HFF-Myc (cell line): ENCODE results near the gene ST3GAL3.

Source experiments
- DNase-seq: peaks from one replicate; pipeline ENCODE4 v3.0.0-alpha.2; 2011; ENCODE audit warnings: low read depth; ENCODE audit errors: extremely low read depth
- H3K4me3 ChIP-seq: replicated peaks from 2 replicates; pipeline ENCODE4 v1.5.1; 2011; ENCODE audit warnings: low read depth, mild to moderate bottlenecking, control low read depth, low read length
- TF ChIP-seq, protein P1 (sequence below): IDR thresholded peaks from 2 replicates; pipeline ENCODE4 v1.5.1; 2012; ENCODE audit warnings: mild to moderate bottlenecking, low read depth, low read length, control low read depth; ENCODE audit errors: missing control alignments

Gene ST3GAL3

GRCh38 chr1:43797891-43798290 lies 90.6 kb downstream of the ST3GAL3 start:
- DNase-seq = no peak
- no peak overlapping the region for H3K4me3 ChIP-seq

DNA sequence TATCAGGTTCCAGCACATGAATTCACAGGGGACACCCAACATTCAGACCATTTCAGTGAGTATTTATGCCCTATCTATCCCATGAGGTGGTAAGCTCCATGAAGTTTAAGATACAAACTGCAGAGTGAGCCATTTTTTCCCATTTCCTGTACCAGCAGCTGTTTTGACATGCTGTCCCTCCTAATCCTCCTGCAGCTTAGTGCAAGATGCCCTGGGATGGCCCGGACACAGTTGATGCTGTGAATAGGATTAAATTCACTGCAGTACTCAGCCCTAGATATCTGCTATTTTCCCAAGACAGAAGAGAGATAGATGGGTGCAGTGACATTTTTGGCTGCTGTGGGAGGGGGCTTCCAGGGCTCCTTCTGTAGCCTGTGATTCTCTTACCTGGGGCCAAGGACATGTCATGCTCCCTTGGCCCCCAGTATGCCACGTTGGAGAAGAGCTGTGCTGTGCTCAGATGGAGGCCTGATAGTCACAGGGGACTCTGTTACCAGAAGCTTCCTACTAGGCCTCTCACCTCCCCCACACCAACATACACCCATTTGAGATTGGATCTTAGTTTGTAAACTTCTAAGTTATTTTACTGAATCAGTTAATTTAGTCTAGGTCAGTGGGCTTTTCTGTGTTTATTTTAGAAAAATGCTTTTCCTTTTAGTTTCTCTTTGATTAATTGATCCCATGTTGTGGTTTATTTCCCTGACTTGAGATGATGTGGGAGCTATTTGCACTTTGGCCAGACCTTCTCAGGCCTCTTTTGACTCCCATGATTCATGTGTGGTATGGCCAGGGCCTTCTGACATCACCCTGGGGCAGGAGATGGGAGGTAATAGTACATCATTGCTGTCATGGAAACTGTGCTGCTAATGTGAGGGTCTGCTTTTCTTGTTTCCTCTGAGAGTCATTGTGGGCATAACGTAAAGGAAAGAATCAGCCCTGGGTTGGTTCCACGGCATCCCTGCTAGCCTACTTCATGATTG lies 92.6 kb downstream of the ST3GAL3 start:
- H3K4me3 ChIP-seq = no peak overlapping the region
- DNase-seq = peak; percentile 63
- TF ChIP-seq, protein P1, sequence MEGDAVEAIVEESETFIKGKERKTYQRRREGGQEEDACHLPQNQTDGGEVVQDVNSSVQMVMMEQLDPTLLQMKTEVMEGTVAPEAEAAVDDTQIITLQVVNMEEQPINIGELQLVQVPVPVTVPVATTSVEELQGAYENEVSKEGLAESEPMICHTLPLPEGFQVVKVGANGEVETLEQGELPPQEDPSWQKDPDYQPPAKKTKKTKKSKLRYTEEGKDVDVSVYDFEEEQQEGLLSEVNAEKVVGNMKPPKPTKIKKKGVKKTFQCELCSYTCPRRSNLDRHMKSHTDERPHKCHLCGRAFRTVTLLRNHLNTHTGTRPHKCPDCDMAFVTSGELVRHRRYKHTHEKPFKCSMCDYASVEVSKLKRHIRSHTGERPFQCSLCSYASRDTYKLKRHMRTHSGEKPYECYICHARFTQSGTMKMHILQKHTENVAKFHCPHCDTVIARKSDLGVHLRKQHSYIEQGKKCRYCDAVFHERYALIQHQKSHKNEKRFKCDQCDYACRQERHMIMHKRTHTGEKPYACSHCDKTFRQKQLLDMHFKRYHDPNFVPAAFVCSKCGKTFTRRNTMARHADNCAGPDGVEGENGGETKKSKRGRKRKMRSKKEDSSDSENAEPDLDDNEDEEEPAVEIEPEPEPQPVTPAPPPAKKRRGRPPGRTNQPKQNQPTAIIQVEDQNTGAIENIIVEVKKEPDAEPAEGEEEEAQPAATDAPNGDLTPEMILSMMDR = no peak

More at GRCh38 chr1:43797891-43798290, 90.6 kb downstream of the ST3GAL3 start:
- TF ChIP-seq, protein P1 = no peak

- DNase-seq = no peak
- H3K4me3 ChIP-seq = no peak overlapping the region
- TF ChIP-seq, protein P1 = no peak
Measured at GRCh38 chr1:43800771-43801170, 93.4 kb downstream of the ST3GAL3 start.

DNA sequence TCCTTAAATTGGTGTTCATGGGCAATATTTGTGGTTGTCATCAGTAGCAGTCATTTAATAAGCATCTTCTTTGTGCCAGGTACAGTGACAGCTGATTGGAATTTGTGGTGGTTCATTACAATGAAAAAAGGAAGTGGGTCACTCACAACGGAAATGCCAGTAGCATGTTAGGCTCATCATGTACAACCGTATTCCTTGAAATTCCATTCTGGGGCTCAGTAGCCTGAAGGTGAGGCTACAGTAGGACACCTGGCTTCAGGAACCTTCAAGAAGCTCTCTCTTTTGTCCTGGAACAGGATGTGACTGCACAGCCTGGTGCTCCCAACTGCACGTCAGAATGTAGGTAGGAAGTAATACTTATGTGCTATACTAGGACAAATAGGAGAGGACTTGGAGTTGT lies 93.9 kb downstream of the ST3GAL3 start:
- H3K4me3 ChIP-seq = no peak overlapping the region
- DNase-seq = no peak
- TF ChIP-seq, protein P1 = no peak

GRCh38 chr1:43802356-43802980 lies 95.1 kb downstream of the ST3GAL3 start:
- H3K4me3 ChIP-seq = no peak overlapping the region
- TF ChIP-seq, protein P1 = no peak
- DNase-seq = no peak

DNA sequence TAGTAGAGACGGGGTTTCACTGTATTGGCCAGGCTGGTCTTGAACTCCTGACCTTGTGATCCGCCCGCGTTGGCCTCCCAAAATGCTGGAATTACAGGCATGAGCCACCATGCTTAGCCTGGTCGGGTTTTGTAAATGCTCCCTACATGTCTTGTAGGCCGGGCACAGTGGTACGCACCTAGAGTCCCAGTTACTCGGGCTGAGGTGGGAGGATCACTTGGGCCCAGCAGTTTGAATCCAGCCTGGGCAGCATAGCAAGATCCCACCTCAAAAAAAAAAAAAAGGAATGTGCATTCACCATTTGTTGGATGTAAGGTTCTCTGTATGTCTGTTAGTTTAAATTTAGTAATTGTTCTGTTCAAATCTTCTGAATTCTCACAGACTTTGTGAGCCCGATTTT lies 95.8 kb downstream of the ST3GAL3 start:
- H3K4me3 ChIP-seq = no peak overlapping the region
- no peak for DNase-seq
- TF ChIP-seq, protein P1 = no peak
